Activated T-cell treated with anti-CD3 and anti-CD28 coated beads, Interleukin-2, amount 50 U/mL, for 1 hour (primary cell): ENCODE results near the gene TCTN1.
"Not testable (repeated sequence)": the region's sequence is repeated elsewhere in the genome, so short reads cannot be mapped to it uniquely, and the experiment has no call there.

Source experiments
- DNase-seq: peaks from one replicate; pipeline ENCODE4 v3.0.0-alpha.2; 2020

TCTN1 gene

GRCh38 chr12:110613771-110614684, at the start of gene TCTN1:
Gene TCTN1, plus strand, starts transcription at chr12:110614129. Its CDS starts 54 bp downstream, at chr12:110614183.
- peak; percentile 96 for DNase-seq

- no peak for DNase-seq
These were observed 49.4 kb upstream of the TCTN1 start for GRCh38 chr12:110564471-110564991.

GRCh38 chr12:110565894-110566871, 47.7 kb upstream of the TCTN1 start:
- no peak for DNase-seq

- no peak for DNase-seq
These were observed 46.9 kb upstream of the TCTN1 start for GRCh38 chr12:110566993-110567392.

GRCh38 chr12:110568752-110569151, 45.2 kb upstream of the TCTN1 start:
- DNase-seq, result no peak

GRCh38 chr12:110569838-110570237, 44.1 kb upstream of the TCTN1 start:
- DNase-seq, result not testable (repeated sequence)

GRCh38 chr12:110570798-110571197, 43.1 kb upstream of the TCTN1 start:
- DNase-seq, result not testable (repeated sequence)

GRCh38 chr12:110574044-110574443, 39.9 kb upstream of the TCTN1 start:
- DNase-seq, result no peak

- not testable (repeated sequence) for DNase-seq
These were observed 39.2 kb upstream of the TCTN1 start for GRCh38 chr12:110574717-110575230.

- no peak for DNase-seq
These were observed 38.6 kb upstream of the TCTN1 start for GRCh38 chr12:110575326-110575725.

GRCh38 chr12:110576504-110576903, 37.4 kb upstream of the TCTN1 start:
- no peak for DNase-seq

- no peak for DNase-seq
These were observed 35.9 kb upstream of the TCTN1 start for GRCh38 chr12:110577864-110578693.

- DNase-seq, result peak; percentile 41
These were observed 35.0 kb upstream of the TCTN1 start for GRCh38 chr12:110578694-110579534.

- no peak for DNase-seq
These were observed 34.2 kb upstream of the TCTN1 start for GRCh38 chr12:110579535-110580253.

GRCh38 chr12:110581931-110582275, 32.0 kb upstream of the TCTN1 start:
- DNase-seq, result no peak

GRCh38 chr12:110582276-110583136, 31.4 kb upstream of the TCTN1 start:
- DNase-seq, result peak; percentile 82

- peak; percentile 97 for DNase-seq
These were observed 30.5 kb upstream of the TCTN1 start, which contains the start of gene PPTC7 for GRCh38 chr12:110583137-110584059. Gene PPTC7, minus strand, starts transcription at chr12:110583318. Its CDS starts 287 bp downstream, at chr12:110583031.

- no peak for DNase-seq
These were observed 28.6 kb upstream of the TCTN1 start for GRCh38 chr12:110585231-110585799.
